Sigmoid colon (tissue), 4 donors: ENCODE results near the gene TRAF3IP3.

Source experiments
- POLR2A ChIP-seq, 2 donors: fragments of 450-650 bp; IDR thresholded peaks; one replicate each; pipeline ENCODE4 v1.6.1; 2016; ENCODE audit warnings: antibody characterized with exemption in 2 of 2, mild to moderate bottlenecking in 2 of 2, moderate library complexity in 2 of 2
- POLR2AphosphoS5 ChIP-seq, 4 donors: sonication (generic); formaldehyde crosslinking; IDR thresholded peaks; one replicate each; pipeline ENCODE4 v1.6.1; 2017; ENCODE audit warnings: antibody characterized with exemption in 4 of 4

DNA sequence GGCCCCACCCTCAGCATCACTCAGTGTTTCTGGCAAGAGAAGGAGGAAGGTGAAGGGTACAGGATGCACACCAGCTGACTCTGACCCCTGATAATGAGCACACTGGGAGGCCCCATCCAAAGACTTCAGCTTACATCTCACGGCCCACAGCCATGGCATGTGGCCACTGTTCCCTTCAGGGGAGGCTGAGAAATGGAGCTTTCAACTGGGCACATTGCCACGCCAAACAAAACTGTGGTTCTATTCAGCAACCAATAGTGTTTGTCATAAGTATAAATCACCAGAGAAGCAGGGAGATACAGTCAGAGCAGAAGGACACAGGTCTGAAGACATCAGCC, 12.7 kb upstream of the TRAF3IP3 start:
- TF ChIP-seq POLR2A (IDR thresholded peaks at IDR 0.05) (no peak), POLR2AphosphoS5 (IDR thresholded peaks at IDR 0.05) (no peak)
